C4-2B (cell line): ENCODE measurements around the gene CERKL.

Experiments
- ZFX ChIP-seq: fragments of 450-650 bp; IDR thresholded peaks from 2 replicates; pipeline ENCODE4 v1.6.1; 2017
- TF ChIP-seq, protein P1 (sequence below): fragments of 450-650 bp; conservative IDR thresholded peaks from 2 replicates; pipeline ENCODE4 v1.5.1; 2017; ENCODE audit warnings: mild to moderate bottlenecking

DNA sequence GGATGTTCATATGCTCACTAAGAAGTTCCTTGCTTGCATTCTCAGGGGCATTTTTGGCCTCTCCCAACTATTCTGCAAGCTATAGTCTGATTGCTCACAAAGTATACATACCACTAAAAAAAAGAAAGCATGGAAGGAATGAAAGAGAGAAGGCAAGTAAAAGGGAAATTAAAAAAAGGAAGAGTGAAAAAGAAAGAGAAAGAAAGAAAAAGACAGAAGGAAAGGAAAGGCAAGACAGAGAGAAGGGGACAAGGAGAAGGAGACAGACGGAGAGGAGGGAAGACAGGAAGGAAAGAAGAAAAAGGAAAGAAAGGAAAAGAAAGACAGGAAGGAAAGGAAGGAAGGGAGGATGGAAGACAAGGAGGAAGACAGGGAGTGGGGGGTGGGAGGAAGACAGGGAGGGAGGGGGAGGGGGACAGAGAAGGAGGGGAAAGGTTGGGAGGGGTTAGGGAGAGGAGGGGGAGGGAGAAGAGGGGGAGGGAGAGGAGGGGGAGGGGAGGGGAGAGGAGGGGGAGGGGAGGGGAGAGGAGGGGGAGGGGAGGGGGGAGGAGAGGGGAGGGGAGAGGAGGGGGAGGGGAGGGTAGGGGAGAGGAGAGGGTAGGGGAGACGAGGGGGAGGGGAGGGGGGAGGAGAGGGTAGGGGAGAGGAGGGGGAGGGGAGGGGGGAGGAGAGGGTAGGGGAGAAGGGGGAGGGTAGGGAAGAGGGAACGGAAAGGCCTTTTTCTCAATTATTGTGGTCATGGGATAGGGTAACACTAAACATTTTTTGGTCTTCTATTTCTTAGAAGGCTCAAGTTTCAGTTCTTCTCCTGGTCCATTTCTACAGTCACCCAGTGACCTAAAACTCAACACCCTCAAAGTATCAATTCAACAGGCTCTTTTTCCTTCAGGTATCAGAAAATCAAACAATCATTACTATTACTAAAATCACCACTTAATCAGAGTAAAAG lies 50.7 kb downstream of the CERKL start:
- TF ChIP-seq, protein P1, sequence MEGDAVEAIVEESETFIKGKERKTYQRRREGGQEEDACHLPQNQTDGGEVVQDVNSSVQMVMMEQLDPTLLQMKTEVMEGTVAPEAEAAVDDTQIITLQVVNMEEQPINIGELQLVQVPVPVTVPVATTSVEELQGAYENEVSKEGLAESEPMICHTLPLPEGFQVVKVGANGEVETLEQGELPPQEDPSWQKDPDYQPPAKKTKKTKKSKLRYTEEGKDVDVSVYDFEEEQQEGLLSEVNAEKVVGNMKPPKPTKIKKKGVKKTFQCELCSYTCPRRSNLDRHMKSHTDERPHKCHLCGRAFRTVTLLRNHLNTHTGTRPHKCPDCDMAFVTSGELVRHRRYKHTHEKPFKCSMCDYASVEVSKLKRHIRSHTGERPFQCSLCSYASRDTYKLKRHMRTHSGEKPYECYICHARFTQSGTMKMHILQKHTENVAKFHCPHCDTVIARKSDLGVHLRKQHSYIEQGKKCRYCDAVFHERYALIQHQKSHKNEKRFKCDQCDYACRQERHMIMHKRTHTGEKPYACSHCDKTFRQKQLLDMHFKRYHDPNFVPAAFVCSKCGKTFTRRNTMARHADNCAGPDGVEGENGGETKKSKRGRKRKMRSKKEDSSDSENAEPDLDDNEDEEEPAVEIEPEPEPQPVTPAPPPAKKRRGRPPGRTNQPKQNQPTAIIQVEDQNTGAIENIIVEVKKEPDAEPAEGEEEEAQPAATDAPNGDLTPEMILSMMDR: no peak
- TF ChIP-seq ZFX: no peak
